ENCODE measurements around the gene ATP2A2. TPM values are rescaled to one million over a fixed set of nuclear protein-coding genes. Genes with fewer than 3 reads are reported as not detected.

ATP2A2 gene
- total and polyA plus RNA-seq, 2 of the 8 experiments (the other 6 are each of a cell fraction or from before 2014, with no cell fraction given) = 86.1 to 271 TPM

- Histone ChIP-seq H4K91ac (replicated peaks; ENCODE audit: insufficient read length, low read length) (no peak overlapping the region), H2BK5ac (ENCODE audit: low read depth, low read length) (peak overlapping the region; percentile 38; the same call in 1 of the 2 replicates), H3K79me1 (ENCODE audit: low read depth, low read length) (no peaks in the 10 kb centered on the region; the same call in 1 of the 2 replicates), H3K4ac (replicated peaks; ENCODE audit: insufficient read length, low read depth, low read length) (no peak overlapping the region), H3K27me3 (replicated peaks in 1 of 4; ENCODE audit: control insufficient read depth in 3 of 4, extremely low read depth in 1 of 4, insufficient read depth in 3 of 4, low read length in 3 of 4) (no peaks in the 10 kb centered on the region), H3K18ac (ENCODE audit: extremely low read depth, low read length) (no peak overlapping the region), H3K9ac (replicated peaks in 1 of 4; ENCODE audit: extremely low read depth in 1 of 4, low read depth in 3 of 4, low read length in 3 of 4) (no peak overlapping the region), H4K8ac (ENCODE audit: extremely low read depth, insufficient read depth, low read length) (peak overlapping the region; percentile 14; the same call in 1 of the 2 replicates), H2BK15ac (ENCODE audit: low read length) (no peak overlapping the region), H3K36me3 (ENCODE audit: control insufficient read depth in 2 of 4, insufficient read depth in 4 of 4, low read length in 3 of 4) (peaks cover 8 to 68% (median 25%) of the 10 kb centered on the region in 4 experiments), H2BK120ac (replicated peaks; ENCODE audit: low read depth, low read length) (no peak overlapping the region), H3K9me3 (ENCODE audit: insufficient read depth in 2 of 2, low read depth in 1 of 2, low read length in 1 of 2) (no peaks in the 10 kb centered on the region), H3K4me3 (ENCODE audit: extremely low read depth in 1 of 4, insufficient read depth in 2 of 4, low read depth in 3 of 4, low read length in 4 of 4) (no peak overlapping the region), H3K56ac (replicated peaks; ENCODE audit: insufficient read length, low read depth, low read length) (no peak overlapping the region), H3K4me1 (replicated peaks in 1 of 4; ENCODE audit: control insufficient read depth in 3 of 4, insufficient read depth in 4 of 4, low read length in 3 of 4) (peaks cover 0 to 6% (median 0%) of the 10 kb centered on the region in 4 experiments; a peak in 1 of 7 replicates), H2BK12ac (ENCODE audit: low read depth, low read length) (no peak overlapping the region), H3K23ac (ENCODE audit: insufficient read length) (no peak overlapping the region), H4K5ac (ENCODE audit: insufficient read length, low read depth, low read length) (no peak overlapping the region), H3K14ac (ENCODE audit: insufficient read length) (no peak overlapping the region), H3K79me2 (ENCODE audit: control insufficient read depth in 1 of 2, insufficient read depth in 2 of 2, low read length in 2 of 2) (peaks cover 24 to 98% of the 10 kb centered on the region in 2 experiments), H2BK20ac (ENCODE audit: low read length) (no peak overlapping the region), H3K23me2 (ENCODE audit: low read depth, low read length) (no peaks in the 10 kb centered on the region; the same call in 1 of the 2 replicates), H3K4me2 (ENCODE audit: insufficient read depth in 1 of 2, low read depth in 2 of 2, low read length in 2 of 2) (no peak overlapping the region), H3K27ac (ENCODE audit: low read depth, low read length) (no peak overlapping the region), H2AFZ (ENCODE audit: low read length) (no peak overlapping the region), H4K20me1 (replicated peaks in 1 of 2; ENCODE audit: control insufficient read depth in 1 of 2, insufficient read depth in 2 of 2, low read length in 2 of 2) (peaks cover 16 to 21% of the 10 kb centered on the region in 2 experiments), H2AK5ac (ENCODE audit: low read depth, low read length) (no peak overlapping the region)
- ChIA-PET POLR2A (ENCODE audit: partially characterized antibody) (interaction anchor here (0.6 to 4.2 kb wide), 9 partner anchors 8 to 86 kb away, joined by 3 to 32 read pairs (median 5); no protein-coding TSS in a partner anchor), CTCF (ENCODE audit: partially characterized antibody) (interaction anchor here (0.6 to 1.1 kb wide), 2 partner anchors 186 to 425 kb away, joined by 4 read pairs; no protein-coding TSS in a partner anchor)
- 93% methylated on average over 3 of the region's 3 CpGs; no CpG with 5 or more reads in 1 of the 2 experiments for WGBS, 2 experiments (ENCODE audit: extremely low coverage in 1 of 2, insufficient coverage in 1 of 2, insufficient read length in 1 of 2, insufficient replicate concordance in 2 of 2, low coverage in 1 of 2, low lambda C conversion rate in 2 of 2, missing lambda C conversion rate in 1 of 2)
- FAIRE-seq (no peak), DNase-seq (ENCODE audit: low read depth in 1 of 2, low spot score in 2 of 2) (no peak)
- TF ChIP-seq MAFK (IDR thresholded peaks at IDR 0.05; ENCODE audit: low read depth, low read length) = no peak
- no peak for TF ChIP-seq JUN (IDR thresholded peaks at IDR 0.05; ENCODE audit: low read depth, low read length)
- TF ChIP-seq GTF2F1 (IDR thresholded peaks at IDR 0.05; ENCODE audit: borderline replicate concordance, low read depth, low read length) = no peak
- TF ChIP-seq SRF (IDR thresholded peaks at IDR 0.05; ENCODE audit: low read depth, low read length) = no peak
- TF ChIP-seq POLR2A (IDR thresholded peaks at IDR 0.05; ENCODE audit: control extremely low read depth in 1 of 2, low read depth in 2 of 2, low read length in 2 of 2) = no peak
- no peak for TF ChIP-seq TCF12 (IDR thresholded peaks at IDR 0.05; ENCODE audit: low read depth, low read length)
Measured at GRCh38 chr12:110287986-110288385, 6.9 kb downstream of the ATP2A2 start.
